DND-41 (cell line): ENCODE data around the gene TUBA4A.

Source experiments
- ATAC-seq: fragments of 200-7000 bp; cut with Tn5 transposase; 3 replicates; pipeline ENCODE4 v1.9.1; 2021; ENCODE audit warnings: low read depth; ENCODE audit not compliant: insufficient read depth
- DNase-seq: peaks from one replicate; pipeline ENCODE4 v3.0.0-alpha.2; 2020
- H2AFZ ChIP-seq: 2 replicates; pipeline ENCODE4 v1.6.0; 2012; ENCODE audit warnings: low read depth, low read length
- H3K27ac ChIP-seq: 2 replicates; pipeline ENCODE4 v1.5.1; 2012; ENCODE audit warnings: low read length, inconsistent platforms
- H3K27me3 ChIP-seq: fragments of 200-600 bp; sonication (generic); 2 replicates; pipeline ENCODE4 v1.6.0; 2012; ENCODE audit warnings: low read length, mild to moderate bottlenecking, inconsistent platforms; ENCODE audit not compliant: insufficient read depth, poor library complexity
- H3K36me3 ChIP-seq: 2 replicates; pipeline ENCODE4 v1.5.1; 2012; ENCODE audit warnings: low read length, inconsistent platforms; ENCODE audit not compliant: insufficient read depth
- H3K4me1 ChIP-seq: 2 replicates; pipeline ENCODE4 v1.5.1; 2012; ENCODE audit warnings: mild to moderate bottlenecking, low read length; ENCODE audit not compliant: insufficient read depth
- H3K4me2 ChIP-seq: 2 replicates; pipeline ENCODE4 v1.6.0; 2012; ENCODE audit warnings: mild to moderate bottlenecking, moderate library complexity, low read length, inconsistent platforms; ENCODE audit not compliant: insufficient read depth
- H3K4me3 ChIP-seq, 2 experiments: fragments of 200-600 bp in 1 of 2; shearing (Covaris generic) in 1 of 2; 2 replicates each; pipeline ENCODE4 v1.5.1; 2012 to 2016; ENCODE audit warnings: inconsistent platforms in 2 of 2, low read length in 2 of 2, mild to moderate bottlenecking in 2 of 2, low read depth in 1 of 2, moderate library complexity in 1 of 2
- H3K79me2 ChIP-seq: 2 replicates; pipeline ENCODE4 v1.6.0; 2012; ENCODE audit warnings: low read length, inconsistent platforms; ENCODE audit not compliant: insufficient read depth
- H3K9ac ChIP-seq: 2 replicates; pipeline ENCODE4 v1.6.0; 2012; ENCODE audit warnings: low read depth, mild to moderate bottlenecking, inconsistent platforms, low read length, moderate library complexity
- H3K9me3 ChIP-seq: 2 replicates; pipeline ENCODE4 v1.5.1; 2012; ENCODE audit warnings: low read length, moderate library complexity, mild to moderate bottlenecking, inconsistent platforms; ENCODE audit not compliant: insufficient read depth, severe bottlenecking
- H4K20me1 ChIP-seq: 2 replicates; pipeline ENCODE4 v1.6.0; 2012; ENCODE audit warnings: low read length; ENCODE audit not compliant: insufficient read depth
- CTCF ChIP-seq: IDR thresholded peaks from 2 replicates; pipeline ENCODE4 v1.5.1; 2012; ENCODE audit warnings: borderline replicate concordance, low read length, moderate library complexity, mild to moderate bottlenecking; ENCODE audit not compliant: poor library complexity, severe bottlenecking; ENCODE audit errors: extremely low read depth
- EZH2 ChIP-seq: IDR thresholded peaks from 3 replicates; pipeline ENCODE4 v1.6.1; 2012; ENCODE audit warnings: borderline replicate concordance, low read depth, mild to moderate bottlenecking, moderate library complexity, low read length, inconsistent platforms; ENCODE audit not compliant: severe bottlenecking

The TUBA4A gene

GRCh38 chr2:219272995-219273394 is 19.3 kb upstream of the TUBA4A start:
- peaks cover 4% of the 10 kb centered on the region; the same call in 1 of the 2 replicates for H4K20me1 ChIP-seq
- H3K27ac ChIP-seq: no peak overlapping the region
- no peaks in the 10 kb centered on the region for H3K79me2 ChIP-seq
- ATAC-seq: no peak
- DNase-seq: no peak
- peaks cover 12% of the 10 kb centered on the region for H3K27me3 ChIP-seq
- no peak overlapping the region for H3K9ac ChIP-seq
- peaks cover 7% of the 10 kb centered on the region for H3K4me1 ChIP-seq
- no peak overlapping the region for H3K4me2 ChIP-seq
- no peak overlapping the region for H2AFZ ChIP-seq
- H3K36me3 ChIP-seq: no peaks in the 10 kb centered on the region
- TF ChIP-seq CTCF: no peak
- no peak for TF ChIP-seq EZH2
- no peak overlapping the region for H3K4me3 ChIP-seq
- H3K9me3 ChIP-seq: no peaks in the 10 kb centered on the region

- no peak for ATAC-seq
- DNase-seq: no peak
- Histone ChIP-seq H3K4me2 (no peak overlapping the region), H4K20me1 (peaks cover 1% of the 10 kb centered on the region; the same call in 1 of the 2 replicates), H3K4me1 (peaks cover under 1% of the 10 kb centered on the region), H3K4me3 (no peak overlapping the region), H3K36me3 (no peaks in the 10 kb centered on the region), H3K79me2 (no peaks in the 10 kb centered on the region), H2AFZ (no peak overlapping the region), H3K9ac (no peak overlapping the region), H3K9me3 (no peaks in the 10 kb centered on the region), H3K27me3 (peaks cover 12% of the 10 kb centered on the region), H3K27ac (no peak overlapping the region)
- no peak for TF ChIP-seq EZH2
- no peak for TF ChIP-seq CTCF
Measured at GRCh38 chr2:219272356-219272755, 18.6 kb upstream of the TUBA4A start.

GRCh38 chr2:219271021-219271420 is 17.3 kb upstream of the TUBA4A start:
- Histone ChIP-seq H3K27me3 (peaks cover 12% of the 10 kb centered on the region), H3K4me2 (no peak overlapping the region), H3K9ac (no peak overlapping the region), H3K36me3 (no peaks in the 10 kb centered on the region), H3K27ac (no peak overlapping the region), H3K4me3 (no peak overlapping the region), H3K9me3 (no peaks in the 10 kb centered on the region), H3K79me2 (no peaks in the 10 kb centered on the region), H3K4me1 (no peaks in the 10 kb centered on the region), H2AFZ (no peak overlapping the region), H4K20me1 (no peaks in the 10 kb centered on the region)
- DNase-seq (no peak), ATAC-seq (no peak)
- TF ChIP-seq CTCF: no peak
- no peak for TF ChIP-seq EZH2

GRCh38 chr2:219270055-219270372 is 16.3 kb upstream of the TUBA4A start:
- no peaks in the 10 kb centered on the region for H3K36me3 ChIP-seq
- no peaks in the 10 kb centered on the region for H3K9me3 ChIP-seq
- no peak overlapping the region for H3K4me3 ChIP-seq
- H3K27me3 ChIP-seq: peaks cover 12% of the 10 kb centered on the region
- H3K9ac ChIP-seq: no peak overlapping the region
- no peaks in the 10 kb centered on the region for H4K20me1 ChIP-seq
- no peaks in the 10 kb centered on the region for H3K79me2 ChIP-seq
- H3K4me1 ChIP-seq: no peaks in the 10 kb centered on the region
- H2AFZ ChIP-seq: no peak overlapping the region
- no peak for DNase-seq
- no peak overlapping the region for H3K4me2 ChIP-seq
- no peak for ATAC-seq
- H3K27ac ChIP-seq: no peak overlapping the region
- TF ChIP-seq CTCF (no peak), EZH2 (no peak)
